ENCODE data around the gene ZC3H18. TPM values are rescaled to one million over a fixed set of nuclear protein-coding genes. Genes with fewer than 3 reads are reported as not detected.

ZC3H18 gene
- total RNA-seq, 2 donors from 2014 or later = 88.7 to 99.0 TPM

GRCh38 chr16:88536510-88536909 is 33.7 kb upstream of the ZC3H18 start:
- peaks cover 13% of the 10 kb centered on the region for H3K4me1 Mint-ChIP-seq (ENCODE audit: low read depth)
- H3K4me3 Mint-ChIP-seq = no peak overlapping the region
- H3K27me3 Mint-ChIP-seq (ENCODE audit: low read depth) = no peaks in the 10 kb centered on the region
- DNase-seq (no peak), ATAC-seq (replicated peaks in 1 of 2) (no peak)
- peak overlapping the region; percentile 46 for H3K27ac Mint-ChIP-seq
- no peaks in the 10 kb centered on the region for H3K9me3 Mint-ChIP-seq
- no peaks in the 10 kb centered on the region for H3K36me3 Mint-ChIP-seq (ENCODE audit: insufficient read depth in 2 of 2)

- ATAC-seq (replicated peaks in 1 of 2) = no peak
- Mint-ChIP-seq H3K9me3 (no peaks in the 10 kb centered on the region), H3K36me3 (ENCODE audit: insufficient read depth in 2 of 2) (no peaks in the 10 kb centered on the region), H3K4me3 (no peak overlapping the region), H3K27ac (no peak overlapping the region), H3K27me3 (ENCODE audit: low read depth) (no peaks in the 10 kb centered on the region), H3K4me1 (ENCODE audit: low read depth) (peaks cover 13% of the 10 kb centered on the region)
- DNase-seq = no peak
Measured at GRCh38 chr16:88536971-88537751, 33.0 kb upstream of the ZC3H18 start.

- H3K36me3 Mint-ChIP-seq (ENCODE audit: insufficient read depth in 2 of 2) = peaks cover 1 to 2% of the 10 kb centered on the region in 2 donors
Measured at GRCh38 chr16:88537859-88538258, 32.3 kb upstream of the ZC3H18 start.

GRCh38 chr16:88538366-88539060 is 31.7 kb upstream of the ZC3H18 start:
- ATAC-seq (replicated peaks in 1 of 2) = no peak
- H3K27ac Mint-ChIP-seq = peak overlapping the region; percentile 48

More at GRCh38 chr16:88537859-88538258, 32.3 kb upstream of the ZC3H18 start:
- peak overlapping the region; percentile 48 for H3K27ac Mint-ChIP-seq
- peaks cover 13% of the 10 kb centered on the region for H3K4me1 Mint-ChIP-seq (ENCODE audit: low read depth)
- H3K27me3 Mint-ChIP-seq (ENCODE audit: low read depth) = no peaks in the 10 kb centered on the region
- no peak for DNase-seq
- peaks cover 0 to 5% of the 10 kb centered on the region in 2 donors for H3K9me3 Mint-ChIP-seq
- no peak overlapping the region for H3K4me3 Mint-ChIP-seq
- no peak for ATAC-seq (replicated peaks in 1 of 2)

GRCh38 chr16:88539261-88539651 is 30.9 kb upstream of the ZC3H18 start:
- no peak overlapping the region for H3K4me3 Mint-ChIP-seq
- H3K9me3 Mint-ChIP-seq = peaks cover 5 to 10% of the 10 kb centered on the region in 2 donors
- H3K4me1 Mint-ChIP-seq (ENCODE audit: low read depth) = peaks cover 13% of the 10 kb centered on the region
- DNase-seq (no peak), ATAC-seq (replicated peaks in 1 of 2) (peak; percentile 7 to 19)
- H3K36me3 Mint-ChIP-seq (ENCODE audit: insufficient read depth in 2 of 2) = peaks cover 7 to 11% of the 10 kb centered on the region in 2 donors
- H3K27me3 Mint-ChIP-seq (ENCODE audit: low read depth) = no peaks in the 10 kb centered on the region
- no peak overlapping the region for H3K27ac Mint-ChIP-seq

More at GRCh38 chr16:88538366-88539060, 31.7 kb upstream of the ZC3H18 start:
- Mint-ChIP-seq H3K4me1 (ENCODE audit: low read depth) (peaks cover 13% of the 10 kb centered on the region), H3K27me3 (ENCODE audit: low read depth) (no peaks in the 10 kb centered on the region), H3K4me3 (no peak overlapping the region), H3K36me3 (ENCODE audit: insufficient read depth in 2 of 2) (peaks cover 5 to 8% of the 10 kb centered on the region in 2 donors), H3K9me3 (peaks cover 3 to 9% of the 10 kb centered on the region in 2 donors)
- DNase-seq = no peak

- peak; percentile 7 to 17 for ATAC-seq (replicated peaks in 1 of 2)
- no peak for DNase-seq
- Mint-ChIP-seq H3K9me3 (peaks cover 5 to 10% of the 10 kb centered on the region in 2 donors), H3K4me3 (no peak overlapping the region), H3K36me3 (ENCODE audit: insufficient read depth in 2 of 2) (peaks cover 7 to 11% of the 10 kb centered on the region in 2 donors), H3K27ac (no peak overlapping the region), H3K27me3 (ENCODE audit: low read depth) (no peaks in the 10 kb centered on the region), H3K4me1 (ENCODE audit: low read depth) (peaks cover 13% of the 10 kb centered on the region)
Measured at GRCh38 chr16:88539652-88540345, 30.4 kb upstream of the ZC3H18 start.

- peaks cover 7 to 11% of the 10 kb centered on the region in 2 donors for H3K36me3 Mint-ChIP-seq (ENCODE audit: insufficient read depth in 2 of 2)
- no peaks in the 10 kb centered on the region for H3K27me3 Mint-ChIP-seq (ENCODE audit: low read depth)
- no peak overlapping the region for H3K27ac Mint-ChIP-seq
- DNase-seq = no peak
- no peak overlapping the region for H3K4me3 Mint-ChIP-seq
- peaks cover 5 to 10% of the 10 kb centered on the region in 2 donors for H3K9me3 Mint-ChIP-seq
- ATAC-seq (replicated peaks in 1 of 2) = peak in 1 of 2 donors; percentile 6
- peaks cover 7% of the 10 kb centered on the region for H3K4me1 Mint-ChIP-seq (ENCODE audit: low read depth)
Measured at GRCh38 chr16:88540346-88540977, 29.7 kb upstream of the ZC3H18 start.

- H3K9me3 Mint-ChIP-seq = peaks cover 5 to 10% of the 10 kb centered on the region in 2 donors
- no peaks in the 10 kb centered on the region for H3K4me1 Mint-ChIP-seq (ENCODE audit: low read depth)
- no peaks in the 10 kb centered on the region for H3K27me3 Mint-ChIP-seq (ENCODE audit: low read depth)
- H3K4me3 Mint-ChIP-seq = no peak overlapping the region
- DNase-seq (no peak), ATAC-seq (replicated peaks in 1 of 2) (no peak)
- peaks cover 7 to 11% of the 10 kb centered on the region in 2 donors for H3K36me3 Mint-ChIP-seq (ENCODE audit: insufficient read depth in 2 of 2)
- H3K27ac Mint-ChIP-seq = no peak overlapping the region
Measured at GRCh38 chr16:88541831-88542616, 28.2 kb upstream of the ZC3H18 start.

GRCh38 chr16:88543230-88543813 is 26.9 kb upstream of the ZC3H18 start:
- Mint-ChIP-seq H3K4me1 (ENCODE audit: low read depth) (no peaks in the 10 kb centered on the region), H3K27ac (no peak overlapping the region), H3K27me3 (ENCODE audit: low read depth) (no peaks in the 10 kb centered on the region), H3K9me3 (peaks cover 5 to 10% of the 10 kb centered on the region in 2 donors), H3K36me3 (ENCODE audit: insufficient read depth in 2 of 2) (peaks cover 7 to 11% of the 10 kb centered on the region in 2 donors), H3K4me3 (no peak overlapping the region)
- DNase-seq = no peak
- no peak for ATAC-seq (replicated peaks in 1 of 2)

GRCh38 chr16:88545781-88546180 is 24.4 kb upstream of the ZC3H18 start:
- Mint-ChIP-seq H3K4me3 (no peak overlapping the region), H3K9me3 (peaks cover 5 to 10% of the 10 kb centered on the region in 2 donors), H3K27ac (no peak overlapping the region), H3K36me3 (ENCODE audit: insufficient read depth in 2 of 2) (peaks cover 7 to 11% of the 10 kb centered on the region in 2 donors), H3K27me3 (ENCODE audit: low read depth) (no peaks in the 10 kb centered on the region), H3K4me1 (ENCODE audit: low read depth) (peaks cover 16% of the 10 kb centered on the region)
- no peak for DNase-seq
- ATAC-seq (replicated peaks in 1 of 2) = no peak

- peaks cover 4 to 6% of the 10 kb centered on the region in 2 donors for H3K36me3 Mint-ChIP-seq (ENCODE audit: insufficient read depth in 2 of 2)
- peaks cover 4 to 5% of the 10 kb centered on the region in 2 donors for H3K9me3 Mint-ChIP-seq
- ATAC-seq (replicated peaks in 1 of 2) (no peak), DNase-seq (no peak)
- no peak overlapping the region for H3K4me3 Mint-ChIP-seq
- no peaks in the 10 kb centered on the region for H3K27me3 Mint-ChIP-seq (ENCODE audit: low read depth)
- no peak overlapping the region for H3K27ac Mint-ChIP-seq
- peaks cover 16% of the 10 kb centered on the region for H3K4me1 Mint-ChIP-seq (ENCODE audit: low read depth)
Measured at GRCh38 chr16:88548131-88548874, 21.9 kb upstream of the ZC3H18 start.
